ENCODE results near the gene ALKBH2.

Gene ALKBH2

GRCh38 chr12:109102491-109102890, 9.2 kb upstream of the ALKBH2 start:
- H2AFZ ChIP-seq (ENCODE audit: low read length) = no peak overlapping the region

GRCh38 chr12:109100741-109101140, 7.5 kb upstream of the ALKBH2 start:
- H3K36me3 ChIP-seq (ENCODE audit: insufficient read depth, low read length) = peaks cover 45% of the 10 kb centered on the region; the same call in 1 of the 2 replicates
- no peaks in the 10 kb centered on the region for H3K9me2 ChIP-seq (replicated peaks; ENCODE audit: low read depth, low read length)
- peak overlapping the region; percentile 91 for H3K4me2 ChIP-seq (ENCODE audit: low read depth, low read length, poor library complexity, severe bottlenecking)

More at GRCh38 chr12:109102491-109102890, 9.2 kb upstream of the ALKBH2 start:
- TF ChIP-seq CTCF (conservative IDR thresholded peaks at IDR 0.05; ENCODE audit: low read length) (no peak), EZH2phosphoT487 (IDR thresholded peaks at IDR 0.05; ENCODE audit: borderline replicate concordance) (no peak)
- Histone ChIP-seq H3K27me3 (ENCODE audit: insufficient read depth, low read length, poor library complexity, severe bottlenecking) (no peaks in the 10 kb centered on the region), H3K9me3 (ENCODE audit: insufficient read depth, low read depth, low read length) (no peaks in the 10 kb centered on the region), H3K4me2 (ENCODE audit: low read depth, low read length, poor library complexity, severe bottlenecking) (no peak overlapping the region), H3K36me3 (ENCODE audit: insufficient read depth, low read length) (peaks cover 58% of the 10 kb centered on the region; the same call in 1 of the 2 replicates), H4K20me1 (ENCODE audit: insufficient read depth, low read length, poor library complexity, severe bottlenecking) (peaks cover 36% of the 10 kb centered on the region), H3K79me2 (ENCODE audit: insufficient read depth, low read length) (peaks cover 50% of the 10 kb centered on the region), H3K9ac (ENCODE audit: low read depth, low read length, poor library complexity, severe bottlenecking) (no peak overlapping the region), H3K9me2 (replicated peaks; ENCODE audit: low read depth, low read length) (no peaks in the 10 kb centered on the region), H3K4me3 (ENCODE audit: low read length, poor library complexity, severe bottlenecking) (no peak overlapping the region), H3K4me1 (ENCODE audit: insufficient read depth, low read length, poor library complexity, severe bottlenecking) (peaks cover 23% of the 10 kb centered on the region), H3F3A (ENCODE audit: low read depth) (no peaks in the 10 kb centered on the region)

GRCh38 chr12:109099431-109100020, 6.3 kb upstream of the ALKBH2 start:
- Histone ChIP-seq H3K9ac (ENCODE audit: low read depth, low read length, poor library complexity, severe bottlenecking) (peak overlapping the region; percentile 84), H3F3A (ENCODE audit: low read depth) (no peaks in the 10 kb centered on the region), H4K20me1 (ENCODE audit: insufficient read depth, low read length, poor library complexity, severe bottlenecking) (peaks cover 27% of the 10 kb centered on the region), H3K4me1 (ENCODE audit: insufficient read depth, low read length, poor library complexity, severe bottlenecking) (peaks cover 23% of the 10 kb centered on the region), H3K4me2 (ENCODE audit: low read depth, low read length, poor library complexity, severe bottlenecking) (peak overlapping the region; percentile 91), H3K9me2 (replicated peaks; ENCODE audit: low read depth, low read length) (no peaks in the 10 kb centered on the region), H3K27me3 (ENCODE audit: insufficient read depth, low read length, poor library complexity, severe bottlenecking) (no peaks in the 10 kb centered on the region), H3K9me3 (ENCODE audit: insufficient read depth, low read depth, low read length) (no peaks in the 10 kb centered on the region), H3K79me2 (ENCODE audit: insufficient read depth, low read length) (peaks cover 48% of the 10 kb centered on the region), H3K4me3 (ENCODE audit: low read length, poor library complexity, severe bottlenecking) (peak overlapping the region; percentile 77), H2AFZ (ENCODE audit: low read length) (no peak overlapping the region), H3K36me3 (ENCODE audit: insufficient read depth, low read length) (peaks cover 33% of the 10 kb centered on the region; the same call in 1 of the 2 replicates)
- TF ChIP-seq EZH2phosphoT487 (IDR thresholded peaks at IDR 0.05; ENCODE audit: borderline replicate concordance) (no peak), CTCF (conservative IDR thresholded peaks at IDR 0.05; ENCODE audit: low read length) (no peak)

More at GRCh38 chr12:109100741-109101140, 7.5 kb upstream of the ALKBH2 start:
- Histone ChIP-seq H3K9ac (ENCODE audit: low read depth, low read length, poor library complexity, severe bottlenecking) (peak overlapping the region; percentile 84), H3K4me1 (ENCODE audit: insufficient read depth, low read length, poor library complexity, severe bottlenecking) (peaks cover 23% of the 10 kb centered on the region), H3K4me3 (ENCODE audit: low read length, poor library complexity, severe bottlenecking) (peak overlapping the region; percentile 77), H3K79me2 (ENCODE audit: insufficient read depth, low read length) (peaks cover 50% of the 10 kb centered on the region), H4K20me1 (ENCODE audit: insufficient read depth, low read length, poor library complexity, severe bottlenecking) (peaks cover 29% of the 10 kb centered on the region), H2AFZ (ENCODE audit: low read length) (no peak overlapping the region), H3K27me3 (ENCODE audit: insufficient read depth, low read length, poor library complexity, severe bottlenecking) (no peaks in the 10 kb centered on the region), H3K9me3 (ENCODE audit: insufficient read depth, low read depth, low read length) (no peaks in the 10 kb centered on the region), H3F3A (ENCODE audit: low read depth) (no peaks in the 10 kb centered on the region)
- no peak for TF ChIP-seq EZH2phosphoT487 (IDR thresholded peaks at IDR 0.05; ENCODE audit: borderline replicate concordance)
- no peak for TF ChIP-seq CTCF (conservative IDR thresholded peaks at IDR 0.05; ENCODE audit: low read length)
